Colonic mucosa (tissue), 4 donors: ENCODE results near the gene RPRD2. TPM values are rescaled to one million over a fixed set of nuclear protein-coding genes. Genes with fewer than 3 reads are reported as not detected.

Experiments
- DNase-seq: peaks from one replicate; pipeline ENCODE4 v3.0.0-alpha.2; 2020
- H3K27ac ChIP-seq: fragments of 200-600 bp; one replicate; pipeline ENCODE4 v1.8.0; 2021
- H3K27me3 ChIP-seq: fragments of 200-600 bp; one replicate; pipeline ENCODE4 v1.8.0; 2021
- H3K36me3 ChIP-seq: fragments of 200-600 bp; one replicate; pipeline ENCODE4 v1.8.0; 2021
- H3K4me1 ChIP-seq: fragments of 200-600 bp; one replicate; pipeline ENCODE4 v1.8.0; 2021; ENCODE audit warnings: mild to moderate bottlenecking
- H3K4me3 ChIP-seq: fragments of 200-600 bp; one replicate; pipeline ENCODE4 v1.8.0; 2021
- H3K9ac ChIP-seq, 2 donors: one replicate each; pipeline ENCODE4 v1.7.0; 2013; ENCODE audit warnings: control low read depth in 2 of 2, low read depth in 2 of 2, low read length in 2 of 2
- H3K9me3 ChIP-seq: fragments of 200-600 bp; one replicate; pipeline ENCODE4 v1.8.0; 2021
- intact Hi-C: fragments of 100-400 bp; cut with DNase I; formaldehyde crosslinking; loops from one replicate; pipeline ENCODE4 v1.14.1; 2022
- total RNA-seq, 2 donors: library from RNA; stranded (reverse); fragmentation: NEBNext Ultra II Directional in 1 of 2; extraction: Animal tissue kit (Norgen Biotek cat#: 25700) in 1 of 2; gene quantifications; one replicate each; pipeline ENCODE4 v1.2.1, GENCODE V29; 2021
- TF ChIP-seq, protein P1 (sequence below): fragments of 200-600 bp; IDR thresholded peaks from one replicate; pipeline ENCODE4 v1.8.0; 2022; ENCODE audit warnings: antibody characterized with exemption, mild to moderate bottlenecking
- donor health status: healthy.
- donor health status: DM: no; HTN: no; CAD: no.
- donor health status: DM: no; HTN: no; CAD: no.

Gene RPRD2
- total RNA-seq, 2 donors from 2014 or later: 27.0 to 28.9 TPM

DNA sequence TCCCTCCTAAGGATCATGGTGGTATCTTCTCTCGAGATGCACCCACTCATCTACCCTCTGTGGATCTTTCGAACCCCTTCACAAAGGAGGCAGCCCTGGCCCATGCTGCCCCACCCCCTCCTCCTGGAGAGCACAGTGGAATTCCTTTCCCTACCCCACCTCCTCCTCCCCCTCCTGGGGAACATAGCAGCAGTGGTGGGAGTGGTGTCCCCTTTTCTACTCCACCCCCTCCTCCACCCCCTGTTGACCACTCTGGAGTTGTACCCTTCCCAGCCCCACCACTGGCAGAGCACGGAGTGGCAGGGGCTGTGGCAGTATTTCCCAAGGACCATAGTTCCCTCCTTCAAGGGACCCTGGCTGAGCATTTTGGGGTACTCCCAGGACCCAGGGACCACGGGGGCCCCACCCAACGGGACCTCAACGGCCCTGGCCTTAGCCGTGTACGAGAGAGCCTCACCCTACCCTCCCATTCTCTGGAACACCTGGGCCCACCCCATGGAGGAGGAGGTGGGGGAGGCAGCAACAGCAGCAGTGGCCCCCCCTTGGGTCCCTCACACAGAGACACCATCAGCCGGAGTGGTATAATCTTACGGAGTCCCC lies 108.8 kb downstream of the RPRD2 start:
- peaks cover 8% of the 10 kb centered on the region for H3K36me3 ChIP-seq
- H3K27ac ChIP-seq: no peak overlapping the region
- intact Hi-C loops: no loop called here
- no peak overlapping the region for H3K9ac ChIP-seq
- H3K27me3 ChIP-seq: no peaks in the 10 kb centered on the region
- H3K9me3 ChIP-seq: no peaks in the 10 kb centered on the region
- TF ChIP-seq, protein P1, sequence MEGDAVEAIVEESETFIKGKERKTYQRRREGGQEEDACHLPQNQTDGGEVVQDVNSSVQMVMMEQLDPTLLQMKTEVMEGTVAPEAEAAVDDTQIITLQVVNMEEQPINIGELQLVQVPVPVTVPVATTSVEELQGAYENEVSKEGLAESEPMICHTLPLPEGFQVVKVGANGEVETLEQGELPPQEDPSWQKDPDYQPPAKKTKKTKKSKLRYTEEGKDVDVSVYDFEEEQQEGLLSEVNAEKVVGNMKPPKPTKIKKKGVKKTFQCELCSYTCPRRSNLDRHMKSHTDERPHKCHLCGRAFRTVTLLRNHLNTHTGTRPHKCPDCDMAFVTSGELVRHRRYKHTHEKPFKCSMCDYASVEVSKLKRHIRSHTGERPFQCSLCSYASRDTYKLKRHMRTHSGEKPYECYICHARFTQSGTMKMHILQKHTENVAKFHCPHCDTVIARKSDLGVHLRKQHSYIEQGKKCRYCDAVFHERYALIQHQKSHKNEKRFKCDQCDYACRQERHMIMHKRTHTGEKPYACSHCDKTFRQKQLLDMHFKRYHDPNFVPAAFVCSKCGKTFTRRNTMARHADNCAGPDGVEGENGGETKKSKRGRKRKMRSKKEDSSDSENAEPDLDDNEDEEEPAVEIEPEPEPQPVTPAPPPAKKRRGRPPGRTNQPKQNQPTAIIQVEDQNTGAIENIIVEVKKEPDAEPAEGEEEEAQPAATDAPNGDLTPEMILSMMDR: no peak
- no peak for DNase-seq
- H3K4me3 ChIP-seq: no peak overlapping the region
- H3K4me1 ChIP-seq: peaks cover 3% of the 10 kb centered on the region

DNA sequence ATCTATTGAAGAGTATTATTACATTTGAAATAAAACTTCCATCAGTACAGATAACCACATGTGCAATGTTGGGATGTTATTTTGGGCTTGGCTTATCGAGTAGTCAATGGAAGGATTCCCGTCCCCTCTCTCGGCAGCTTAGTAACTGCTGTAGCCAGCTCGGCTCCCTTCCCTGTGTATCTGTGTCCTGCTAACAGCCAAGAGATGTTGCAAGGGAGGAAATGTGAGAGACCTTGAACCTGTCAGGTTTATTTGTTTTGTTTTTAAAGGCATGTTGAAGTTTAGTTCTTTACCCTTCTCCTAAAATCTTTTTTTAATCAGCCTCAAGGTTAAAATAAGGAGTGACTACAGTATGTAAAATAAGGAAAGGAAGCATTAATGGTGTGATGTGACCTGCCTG lies 109.7 kb downstream of the RPRD2 start:
- H3K27me3 ChIP-seq: no peaks in the 10 kb centered on the region
- H3K4me3 ChIP-seq: no peak overlapping the region
- no peak overlapping the region for H3K27ac ChIP-seq
- H3K9me3 ChIP-seq: no peaks in the 10 kb centered on the region
- H3K4me1 ChIP-seq: peaks cover 7% of the 10 kb centered on the region
- TF ChIP-seq, protein P1: no peak
- H3K9ac ChIP-seq: no peak overlapping the region
- peaks cover 8% of the 10 kb centered on the region for H3K36me3 ChIP-seq
- no peak for DNase-seq
- intact Hi-C loops: no loop called here

DNA sequence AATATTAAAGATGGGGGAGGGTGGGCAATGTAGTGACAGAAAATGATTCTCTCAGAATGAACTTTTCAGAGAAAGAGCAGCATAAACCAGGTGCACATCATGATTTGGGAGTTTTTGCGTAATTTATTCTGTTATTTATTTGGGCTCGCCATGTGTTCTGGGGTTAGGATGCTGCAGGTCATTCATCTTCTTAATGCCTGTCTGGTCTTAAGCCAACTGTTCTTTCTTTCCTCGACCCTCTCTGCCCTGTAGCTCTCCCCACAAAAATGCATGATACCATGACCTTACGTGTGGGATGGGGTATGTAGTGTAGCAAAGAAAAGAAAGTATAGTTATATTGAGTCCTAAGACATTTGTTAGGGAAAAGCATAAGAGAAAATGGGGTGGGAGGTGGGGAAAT lies 110.9 kb downstream of the RPRD2 start:
- no peak overlapping the region for H3K27ac ChIP-seq
- no peak overlapping the region for H3K4me3 ChIP-seq
- no peak for DNase-seq
- TF ChIP-seq, protein P1: no peak
- peaks cover 8% of the 10 kb centered on the region for H3K36me3 ChIP-seq
- H3K9me3 ChIP-seq: no peaks in the 10 kb centered on the region
- H3K27me3 ChIP-seq: no peaks in the 10 kb centered on the region
- H3K9ac ChIP-seq: no peak overlapping the region
- H3K4me1 ChIP-seq: peaks cover 7% of the 10 kb centered on the region
- intact Hi-C loops: no loop called here

DNA sequence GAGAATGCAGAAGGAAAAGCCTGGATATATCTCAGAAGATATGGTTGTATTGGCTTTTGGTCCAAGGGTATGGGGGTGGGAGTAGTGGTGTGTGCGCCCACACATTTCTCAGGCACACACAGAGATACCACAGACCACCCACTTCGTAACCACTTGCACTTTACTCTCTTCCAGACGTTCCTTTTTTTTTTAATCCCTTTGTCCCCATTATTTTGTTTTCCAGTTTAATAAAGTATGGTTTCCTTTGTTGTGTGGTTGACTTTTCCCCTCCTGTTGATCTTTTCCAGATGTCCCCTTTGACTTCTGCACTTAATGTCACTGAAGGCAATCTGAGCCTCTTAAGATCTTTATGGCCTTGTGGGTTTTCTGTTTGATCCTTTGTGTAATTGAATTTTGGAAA lies 112.8 kb downstream of the RPRD2 start:
- no peak for DNase-seq
- Histone ChIP-seq H3K4me1 (peaks cover 7% of the 10 kb centered on the region), H3K4me3 (no peak overlapping the region), H3K36me3 (peaks cover 8% of the 10 kb centered on the region), H3K27me3 (no peaks in the 10 kb centered on the region), H3K9me3 (no peaks in the 10 kb centered on the region), H3K27ac (no peak overlapping the region), H3K9ac (no peak overlapping the region)
- TF ChIP-seq, protein P1: no peak
- intact Hi-C loops: no loop called here

DNA sequence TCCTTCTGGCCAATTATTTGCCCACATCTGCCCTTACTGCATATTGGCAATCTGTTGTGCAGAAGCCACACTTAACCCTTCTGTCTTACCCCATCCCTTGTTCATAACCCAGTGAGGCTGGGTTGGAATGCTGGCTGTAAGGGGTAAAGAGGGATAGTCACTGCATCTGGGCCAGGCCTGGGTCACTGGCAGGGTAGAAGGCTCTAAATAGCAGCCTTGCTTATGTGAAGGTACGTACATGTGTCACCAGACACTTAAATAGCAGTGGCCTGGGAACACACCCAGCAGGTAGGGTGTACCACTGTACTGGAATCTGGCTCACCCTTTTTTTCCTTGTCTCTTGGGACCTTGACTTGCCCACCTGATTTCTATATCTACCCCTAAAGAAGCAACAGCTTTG lies 113.4 kb downstream of the RPRD2 start:
- H3K27ac ChIP-seq: no peak overlapping the region
- H3K9me3 ChIP-seq: no peaks in the 10 kb centered on the region
- peaks cover 5% of the 10 kb centered on the region for H3K36me3 ChIP-seq
- no peak overlapping the region for H3K4me3 ChIP-seq
- H3K9ac ChIP-seq: no peak overlapping the region
- TF ChIP-seq, protein P1: no peak
- intact Hi-C loops: no loop called here
- H3K27me3 ChIP-seq: no peaks in the 10 kb centered on the region
- H3K4me1 ChIP-seq: peaks cover 7% of the 10 kb centered on the region
- DNase-seq: no peak
